Stimulated activated CD8-positive, alpha-beta memory T cell treated with anti-CD3 and anti-CD28 coated beads, Interleukin-12 subunit alpha, Interleukin-12 subunit beta, amount 100 ng/mL, for 1 hour (primary cell): ENCODE data around the gene JAG1.

ENCODE experiments used
- DNase-seq: peaks from one replicate; pipeline ENCODE4 v3.0.0-alpha.2; 2020; ENCODE audit warnings: low read depth

JAG1 gene

DNA sequence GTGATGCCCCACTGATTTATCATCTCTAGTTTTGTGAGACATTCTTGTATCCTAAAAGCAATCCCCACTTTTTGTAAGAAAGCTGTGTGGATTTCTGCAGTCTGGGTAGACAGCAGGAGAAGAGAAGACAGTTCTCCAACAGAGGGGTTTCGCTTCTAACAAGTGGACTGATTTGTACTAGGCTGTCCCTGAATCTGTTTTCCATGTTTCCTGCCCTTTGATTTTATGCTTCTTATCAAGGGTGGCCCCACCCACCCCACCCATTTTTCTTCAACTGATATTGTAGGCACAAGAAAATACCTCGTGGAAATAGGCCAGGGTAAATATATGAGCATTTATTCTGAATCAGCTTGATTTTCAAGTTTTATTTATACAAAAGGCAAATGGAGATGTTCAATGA is 25.7 kb upstream of the JAG1 start:
- DNase-seq: no peak

DNA sequence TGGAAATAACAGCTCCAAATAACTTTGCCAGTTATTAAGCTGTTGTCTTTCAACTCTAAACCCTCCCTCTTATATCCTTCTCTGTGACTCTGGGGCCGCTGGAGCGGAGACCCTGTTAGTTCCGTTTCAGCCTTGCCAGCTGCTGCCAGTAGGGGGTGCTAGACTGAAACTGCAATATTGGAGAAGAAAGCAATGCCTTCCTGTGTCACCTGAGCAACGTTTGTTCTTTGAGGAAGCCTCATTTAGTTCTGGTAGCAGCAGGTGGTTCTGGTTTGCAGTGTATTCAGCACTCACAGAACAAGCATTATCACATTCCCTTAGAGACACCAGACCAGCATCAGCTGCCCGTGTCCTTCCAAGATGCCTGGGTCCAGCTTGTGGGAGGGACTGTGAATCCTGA is 22.9 kb upstream of the JAG1 start:
- DNase-seq: no peak

DNA sequence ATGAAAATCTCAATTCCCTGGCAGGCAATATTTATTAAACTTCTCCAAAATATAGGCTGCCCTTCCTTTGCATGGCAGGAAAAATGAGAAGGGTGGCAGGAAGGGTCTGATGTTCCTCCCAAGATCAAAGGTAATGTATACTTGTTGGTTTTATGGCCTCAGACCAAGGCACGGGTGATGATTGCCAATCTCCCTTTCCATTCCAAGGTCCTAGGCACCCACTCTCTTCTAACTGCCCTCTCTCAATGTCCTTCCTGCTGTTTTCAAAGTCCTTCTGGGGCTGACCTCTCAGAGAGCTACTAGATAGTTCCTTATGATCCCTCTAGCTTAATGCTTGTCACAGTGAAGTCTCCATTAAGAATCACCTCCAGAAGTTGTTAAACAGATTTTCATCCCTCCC is 15.6 kb upstream of the JAG1 start:
- DNase-seq: no peak

DNA sequence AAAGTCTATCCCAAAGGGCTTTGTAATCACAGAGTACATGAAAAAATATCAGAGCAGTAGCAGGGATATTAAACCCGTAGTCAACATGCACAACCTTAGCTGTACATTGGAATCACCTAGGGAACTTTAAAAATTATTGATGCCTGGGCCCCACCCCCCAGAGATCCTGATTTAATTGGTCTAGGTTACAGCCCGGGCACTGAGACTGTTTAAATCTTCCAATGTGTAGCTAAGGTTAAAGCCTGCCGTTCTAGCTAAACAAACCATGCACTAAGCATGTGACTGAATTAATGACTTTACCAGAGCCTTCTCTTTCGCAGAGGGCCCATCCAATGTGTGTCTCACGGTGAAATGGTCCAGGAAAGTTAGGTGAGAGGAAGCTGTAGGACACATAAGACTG is 14.1 kb upstream of the JAG1 start:
- DNase-seq: no peak

DNA sequence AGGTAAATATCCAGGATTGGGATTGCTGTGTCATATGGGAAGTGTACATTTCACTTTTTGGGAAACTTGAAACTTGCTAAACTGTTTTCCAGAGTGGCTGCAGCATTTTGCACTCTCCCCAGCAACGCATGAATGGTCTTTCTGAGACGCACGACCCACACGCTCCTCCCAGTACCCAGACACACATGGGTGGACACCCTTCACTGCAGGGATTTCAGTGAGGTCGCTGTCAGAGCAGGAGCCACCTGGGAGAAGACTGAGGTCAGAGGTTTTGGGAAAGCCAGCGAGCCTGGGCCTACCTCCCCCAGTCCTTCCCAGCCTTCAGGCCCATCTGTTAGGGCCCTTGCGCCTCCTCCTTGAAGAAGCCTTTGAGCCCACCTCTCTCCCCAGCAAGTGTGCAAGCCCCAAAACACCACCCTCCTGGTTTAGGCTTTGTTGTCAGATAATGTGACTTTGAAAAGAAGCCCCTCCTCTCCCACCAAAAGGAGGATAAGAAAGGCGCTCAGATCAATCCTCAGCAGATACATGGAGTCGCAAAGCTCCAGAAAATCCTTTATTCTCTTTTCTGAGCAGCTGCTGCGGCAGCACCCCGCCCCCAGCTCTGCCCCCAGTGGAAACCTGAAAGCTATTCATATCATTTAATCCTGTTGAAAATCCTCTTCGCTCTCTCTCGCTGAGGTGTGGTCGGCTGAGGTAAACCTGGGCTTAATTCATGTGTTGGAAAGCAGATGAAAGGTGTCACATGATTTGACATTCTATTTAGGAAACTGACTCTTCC is 12.7 kb upstream of the JAG1 start:
- no peak for DNase-seq

DNA sequence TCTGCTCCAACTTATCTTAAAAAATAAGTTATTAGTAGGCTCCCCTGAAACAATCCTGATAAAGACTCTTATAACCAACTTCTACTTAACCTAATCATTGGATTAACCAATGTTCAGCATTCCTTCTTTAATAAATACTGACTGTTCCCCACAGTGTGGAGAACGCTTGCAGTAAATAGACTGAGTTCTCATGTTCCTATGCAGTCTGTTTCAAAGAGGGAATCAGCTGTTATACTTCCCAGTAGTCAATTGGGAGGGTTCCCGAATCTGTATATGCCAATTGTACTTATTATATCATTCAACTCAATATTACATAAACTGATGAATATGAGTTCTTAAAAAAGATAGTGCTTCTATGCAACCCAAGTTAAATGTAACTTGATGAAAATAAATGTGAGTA is 9.7 kb upstream of the JAG1 start:
- no peak for DNase-seq

DNA sequence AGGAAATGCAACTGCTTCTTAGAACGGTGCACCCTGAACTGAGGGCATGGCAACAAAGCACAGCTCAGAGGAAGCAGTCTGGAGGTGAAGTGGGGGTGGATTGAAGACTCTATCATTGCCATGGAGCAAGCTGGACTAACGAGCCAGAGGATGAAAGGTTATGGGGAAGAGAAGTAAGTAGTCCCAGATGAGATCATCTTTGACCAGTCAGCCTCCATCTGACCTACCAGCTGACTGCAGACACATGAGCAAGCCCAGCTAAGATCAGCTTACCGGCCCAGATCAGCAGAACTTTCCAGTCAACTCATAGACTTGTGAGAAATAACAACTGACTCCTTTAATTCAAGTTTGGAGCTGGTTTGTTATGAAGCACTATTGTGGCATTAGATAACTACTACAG is 9.1 kb upstream of the JAG1 start:
- DNase-seq: no peak

DNA sequence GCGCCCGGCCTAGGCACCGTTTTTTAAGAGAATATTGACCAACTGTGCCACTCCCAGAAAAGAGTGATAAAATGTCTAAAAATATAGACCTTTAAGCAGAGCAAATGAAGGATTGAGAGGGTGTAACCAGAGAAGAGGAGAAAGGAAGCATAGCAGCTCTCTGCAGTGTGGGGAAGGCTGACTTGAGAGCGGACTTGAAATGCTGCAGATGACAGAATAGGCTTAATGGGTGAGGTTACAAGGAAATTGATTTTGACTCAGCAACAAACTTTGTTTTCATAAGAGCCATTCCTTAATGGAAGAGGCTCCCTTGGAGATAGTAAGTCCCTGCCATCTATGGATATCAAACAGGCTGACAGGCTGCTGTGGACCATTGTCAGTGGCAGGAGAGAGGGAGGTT is 7.7 kb upstream of the JAG1 start:
- no peak for DNase-seq

DNA sequence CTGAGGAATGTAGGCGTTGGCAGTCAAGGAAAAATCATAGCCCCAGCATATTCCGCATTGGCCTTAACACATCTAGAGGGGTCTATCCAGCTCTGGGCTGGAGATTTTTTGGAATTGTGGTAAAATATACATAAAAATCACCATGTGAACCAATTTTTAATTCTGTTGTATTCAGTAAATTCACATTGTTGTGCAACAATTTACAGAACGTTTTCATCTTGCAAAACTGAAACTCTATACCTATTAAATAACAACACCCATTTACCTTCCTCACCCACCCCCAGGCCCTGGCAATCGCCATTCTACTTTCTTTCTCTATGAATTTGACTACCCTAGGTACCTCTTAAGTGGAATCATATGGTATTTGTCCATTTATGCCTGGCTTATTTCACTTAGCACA is 6.8 kb upstream of the JAG1 start:
- DNase-seq: no peak

DNA sequence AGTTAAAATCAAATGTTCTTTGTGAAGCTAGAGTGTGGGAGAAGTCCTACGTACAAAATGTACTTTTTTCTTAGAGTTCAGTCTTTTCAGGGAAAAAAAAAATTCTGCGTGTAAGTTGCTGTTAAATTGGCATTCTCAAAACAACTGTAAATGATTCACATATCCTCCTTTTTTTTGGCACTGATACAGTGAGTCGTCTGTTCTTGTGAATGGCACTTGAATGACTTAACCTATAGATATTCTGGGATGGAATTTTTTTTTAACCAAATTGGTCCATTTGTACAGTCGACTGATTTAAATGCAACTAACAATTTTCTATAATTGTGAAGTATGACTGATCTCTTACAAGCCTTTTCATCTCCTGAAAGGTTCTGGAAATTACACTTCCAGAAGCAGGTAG is 5.5 kb upstream of the JAG1 start:
- no peak for DNase-seq

DNA sequence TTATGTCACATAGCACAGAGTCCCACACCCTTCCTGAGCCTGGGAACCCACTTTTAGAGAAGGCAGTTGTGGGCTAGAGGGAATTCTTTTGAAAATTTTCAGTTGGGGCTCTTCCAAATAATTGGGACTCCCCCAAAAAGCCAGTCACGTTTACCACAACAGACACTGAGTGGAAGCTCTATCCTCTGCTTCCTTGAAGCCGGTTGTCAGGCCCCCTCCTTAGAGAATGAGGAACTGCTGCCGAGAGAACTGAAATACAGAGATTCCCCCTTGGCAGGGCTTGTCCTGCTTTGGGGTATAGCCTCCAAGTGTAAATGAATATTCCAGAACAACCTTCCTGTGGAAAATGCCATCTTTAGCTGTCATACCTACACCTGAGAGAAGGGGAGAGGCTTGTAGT is 2.7 kb upstream of the JAG1 start:
- no peak for DNase-seq

DNA sequence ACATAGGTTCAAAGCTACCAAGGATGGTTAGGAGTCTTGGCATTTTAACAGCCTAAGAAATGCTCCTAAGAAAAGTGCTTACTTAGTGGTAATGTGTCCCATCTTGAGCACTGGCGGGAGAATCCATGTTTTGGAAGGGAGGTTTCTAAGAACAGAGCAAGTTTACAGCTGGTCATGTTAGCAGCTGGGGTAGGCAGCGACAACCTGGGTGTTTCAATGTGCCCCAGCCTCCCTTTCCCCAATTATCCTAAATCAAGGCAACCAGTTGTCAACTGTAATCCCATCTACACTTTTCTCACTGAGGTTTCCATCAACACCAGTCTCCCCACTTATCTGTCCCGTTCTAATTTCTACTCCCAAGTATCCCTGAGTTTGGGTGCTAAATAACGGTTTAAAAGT is 1.6 kb upstream of the JAG1 start:
- no peak for DNase-seq

DNA sequence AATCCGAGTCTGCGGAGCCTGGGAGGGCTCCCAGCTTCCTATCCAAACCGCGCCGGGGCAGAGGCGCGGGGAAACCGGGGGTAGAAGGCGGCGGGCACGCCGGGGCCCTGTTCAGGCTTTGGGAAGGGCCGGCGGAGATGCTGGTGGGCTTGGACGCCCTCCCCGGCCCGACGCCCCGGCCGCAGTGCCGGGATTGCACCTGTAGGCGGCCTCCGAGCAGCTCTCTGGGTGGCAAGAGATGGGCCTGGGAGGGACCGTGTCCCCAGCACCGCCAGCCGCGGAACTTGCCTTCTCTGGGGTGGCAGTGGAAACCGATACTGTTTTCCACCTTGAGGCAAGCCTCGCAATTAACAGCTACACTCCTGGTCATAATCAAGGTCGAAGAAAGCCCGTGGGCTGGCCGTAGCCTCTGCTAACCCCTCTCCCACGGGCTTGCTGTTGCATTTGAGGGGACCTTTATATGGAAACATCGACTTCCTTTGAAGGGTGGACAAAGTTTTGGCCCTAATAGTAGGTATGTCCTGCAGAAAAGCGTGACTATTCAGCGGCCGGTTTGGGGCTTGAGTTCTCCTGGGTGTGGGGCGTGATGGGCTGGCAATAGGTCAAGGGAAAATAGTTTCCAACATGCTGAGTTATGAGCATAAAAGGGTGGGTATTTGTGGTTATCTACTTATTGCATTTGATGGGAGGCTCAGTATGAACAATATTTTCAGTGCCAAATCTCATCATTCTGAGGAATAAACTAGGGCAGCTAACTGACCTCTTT is 1.1 kb upstream of the JAG1 start:
- no peak for DNase-seq

DNA sequence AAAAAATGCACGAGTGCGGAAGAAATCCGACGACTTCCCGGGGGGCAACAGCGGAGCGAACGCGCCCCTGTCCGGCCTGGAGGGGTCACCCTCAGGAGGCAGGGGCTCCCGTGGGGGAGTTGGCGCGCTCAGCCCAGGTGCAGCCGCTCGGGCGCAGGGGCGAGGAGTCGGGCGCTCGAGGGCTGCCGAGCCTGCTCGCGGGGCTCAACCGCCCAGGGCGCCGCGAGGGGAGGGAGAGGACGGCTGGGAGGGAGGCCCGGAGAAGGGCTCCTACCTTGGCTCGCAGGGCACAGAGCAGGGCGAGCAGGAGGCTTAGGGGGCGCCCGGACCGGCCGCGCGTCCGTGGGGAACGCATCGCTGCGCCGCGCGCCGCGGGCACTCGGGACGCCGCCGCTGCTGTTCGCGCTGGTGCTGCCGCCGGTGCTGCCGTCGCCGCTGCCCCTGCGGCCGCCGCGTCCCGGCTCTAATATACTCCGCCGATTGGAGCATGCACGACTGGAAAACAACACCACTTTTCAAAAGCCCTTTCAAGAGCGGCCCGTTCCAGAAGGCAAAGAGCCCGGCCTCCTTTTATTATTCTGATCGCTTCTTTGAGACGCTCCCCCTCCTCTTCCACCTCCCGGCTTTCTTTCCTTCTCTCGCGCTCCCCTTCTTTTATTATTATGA is 490 bp downstream of the JAG1 start:
- no peak for DNase-seq

DNA sequence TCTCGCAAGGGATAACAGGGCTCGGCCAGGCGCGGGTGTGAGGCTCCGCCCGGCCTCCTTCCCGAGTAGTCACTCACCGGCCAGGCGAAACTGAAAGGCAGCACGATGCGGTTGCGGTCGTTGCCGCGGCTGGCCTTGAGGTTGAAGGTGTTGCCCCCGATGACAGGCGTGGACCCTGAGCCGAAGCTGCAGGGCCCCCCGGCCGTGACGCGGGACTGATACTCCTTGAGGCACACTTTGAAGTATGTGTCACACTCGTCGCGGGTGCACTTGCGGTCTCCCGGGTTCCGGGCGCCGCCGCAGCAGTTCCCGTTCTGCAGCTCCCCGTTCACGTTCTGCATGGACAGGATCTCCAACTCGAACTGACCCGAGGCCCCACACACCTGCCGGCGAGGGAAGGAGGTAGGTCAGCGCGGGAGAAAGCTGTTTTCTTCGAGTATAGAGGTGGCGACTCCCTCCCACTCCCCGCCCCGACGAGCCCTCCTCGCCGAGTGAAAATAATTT is 1.1 kb downstream of the JAG1 start:
- DNase-seq: no peak

DNA sequence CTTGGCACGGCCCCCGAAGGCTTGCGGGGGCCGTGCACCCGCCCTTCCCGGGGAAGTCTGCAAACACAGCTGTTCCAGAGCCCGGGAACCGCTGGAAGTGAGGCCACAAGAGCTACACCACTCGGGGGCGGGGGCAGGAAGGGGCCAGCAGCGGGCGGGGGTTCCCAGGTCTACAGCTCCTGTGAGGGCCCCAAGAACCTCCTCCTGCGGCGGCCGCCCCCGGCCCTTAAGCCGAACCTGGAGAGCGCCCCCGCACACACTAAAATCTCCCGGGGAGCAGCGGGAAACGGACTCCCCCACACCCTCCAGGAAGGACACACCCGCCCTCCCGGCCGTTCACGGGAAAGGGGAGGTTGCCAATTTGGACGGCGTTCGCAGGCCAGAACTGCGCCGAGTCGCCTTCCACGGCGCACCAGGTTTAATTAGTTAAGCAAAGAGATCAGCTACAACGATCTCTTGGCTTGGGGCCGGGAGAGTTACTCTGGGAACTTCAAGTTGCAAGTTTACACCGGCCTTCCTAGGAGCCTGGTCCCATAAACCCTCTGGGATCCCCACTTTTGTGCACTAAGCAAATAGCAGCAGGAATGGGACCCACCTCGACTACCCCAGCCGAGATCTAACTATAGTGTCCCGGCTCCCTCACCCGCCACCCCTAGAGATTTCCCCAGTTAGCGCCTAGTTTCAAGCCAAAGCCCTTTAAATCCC is 1.7 kb downstream of the JAG1 start:
- no peak for DNase-seq

DNA sequence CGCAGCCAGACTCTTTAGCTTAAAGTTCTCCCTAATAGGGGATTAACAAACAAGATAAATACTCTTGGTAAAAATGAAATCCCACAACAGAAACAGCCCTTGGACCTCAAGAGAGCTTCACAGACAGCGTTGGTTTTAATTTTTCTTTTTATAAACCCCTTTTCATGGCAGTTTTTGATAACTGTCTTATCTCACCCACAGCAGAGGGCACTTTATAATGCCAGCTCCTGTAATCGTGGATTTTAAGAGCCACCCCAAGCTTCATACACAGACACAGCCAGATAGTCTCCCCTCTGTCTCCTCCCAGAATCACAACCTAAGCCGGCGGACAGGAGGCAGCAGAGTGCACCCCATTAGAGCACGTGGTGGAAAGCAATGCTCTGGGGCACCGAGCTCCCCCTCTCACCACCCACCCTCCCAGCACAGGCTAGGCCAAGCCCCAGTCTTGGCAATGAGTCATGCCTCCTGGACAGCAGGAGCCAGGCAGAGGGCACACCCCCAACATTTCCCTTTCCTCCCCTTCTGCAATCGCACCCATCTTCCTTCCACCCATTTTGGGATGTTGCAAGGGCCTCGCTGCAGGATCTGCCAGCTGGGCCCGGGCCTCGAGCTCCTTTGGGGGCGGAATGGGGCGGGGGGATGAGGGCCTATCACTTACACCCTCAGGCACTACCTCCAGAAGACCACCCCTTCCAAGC is 2.4 kb downstream of the JAG1 start:
- no peak for DNase-seq

DNA sequence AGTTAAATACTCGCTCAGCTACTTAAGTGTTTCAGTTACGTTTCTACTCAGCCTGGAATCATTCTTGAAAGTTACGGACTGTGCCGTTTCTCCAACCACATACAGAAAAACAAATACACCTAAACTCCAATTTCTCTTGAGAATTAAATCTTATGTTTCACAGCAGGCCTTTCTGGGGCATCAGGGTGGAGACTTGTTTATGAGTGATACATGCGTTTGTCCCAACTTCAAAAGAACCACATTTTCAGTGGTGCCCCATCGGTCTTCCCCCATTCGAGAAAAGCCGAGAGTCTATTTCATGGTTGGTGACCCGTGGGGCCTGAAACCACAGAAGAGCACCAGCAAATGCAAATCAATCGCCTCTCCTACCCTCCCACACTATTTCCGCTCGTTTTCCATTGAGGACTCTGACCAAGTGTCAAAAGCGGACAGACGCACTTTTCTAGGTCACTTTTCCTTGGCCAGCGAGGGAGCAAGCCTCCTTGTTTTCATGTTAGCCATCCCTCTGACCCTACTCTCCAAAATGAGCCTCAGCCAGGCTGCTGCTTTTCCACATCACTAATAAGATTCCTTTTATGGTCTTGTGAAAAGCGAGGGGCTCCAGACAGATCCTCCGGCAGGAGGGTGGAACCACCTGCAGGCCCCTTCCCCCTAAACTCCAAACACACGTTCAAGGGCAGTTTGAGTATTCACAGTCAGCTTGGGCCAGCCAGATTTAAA is 3.1 kb downstream of the JAG1 start:
- DNase-seq: no peak

DNA sequence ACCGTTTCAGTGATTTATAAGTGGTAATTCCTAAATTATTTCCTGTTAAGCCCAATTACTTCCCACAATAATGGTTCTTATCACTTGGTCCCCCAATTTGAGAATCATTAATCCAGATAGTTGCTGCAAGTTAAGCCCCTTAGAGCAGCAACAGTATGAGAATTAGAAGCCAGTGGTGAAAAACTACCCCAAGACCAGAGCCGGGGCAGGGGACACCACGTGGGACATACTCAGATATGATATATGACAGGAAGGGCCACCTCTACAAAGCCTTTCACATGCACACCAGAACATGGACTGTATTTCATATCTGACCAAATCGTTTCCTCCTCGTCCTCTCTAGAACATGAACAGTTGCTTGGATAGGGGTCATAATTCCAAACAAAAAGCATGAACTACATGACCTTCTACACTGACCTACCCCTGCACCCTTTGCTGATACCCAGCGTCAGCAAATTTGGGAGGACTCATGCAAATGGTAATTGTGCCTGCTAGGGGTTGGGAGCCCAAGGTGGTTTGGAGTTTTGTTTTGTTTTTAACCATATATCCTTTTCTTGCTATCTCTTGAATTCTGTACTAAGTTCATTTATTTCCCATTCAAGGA is 3.9 kb downstream of the JAG1 start:
- no peak for DNase-seq

DNA sequence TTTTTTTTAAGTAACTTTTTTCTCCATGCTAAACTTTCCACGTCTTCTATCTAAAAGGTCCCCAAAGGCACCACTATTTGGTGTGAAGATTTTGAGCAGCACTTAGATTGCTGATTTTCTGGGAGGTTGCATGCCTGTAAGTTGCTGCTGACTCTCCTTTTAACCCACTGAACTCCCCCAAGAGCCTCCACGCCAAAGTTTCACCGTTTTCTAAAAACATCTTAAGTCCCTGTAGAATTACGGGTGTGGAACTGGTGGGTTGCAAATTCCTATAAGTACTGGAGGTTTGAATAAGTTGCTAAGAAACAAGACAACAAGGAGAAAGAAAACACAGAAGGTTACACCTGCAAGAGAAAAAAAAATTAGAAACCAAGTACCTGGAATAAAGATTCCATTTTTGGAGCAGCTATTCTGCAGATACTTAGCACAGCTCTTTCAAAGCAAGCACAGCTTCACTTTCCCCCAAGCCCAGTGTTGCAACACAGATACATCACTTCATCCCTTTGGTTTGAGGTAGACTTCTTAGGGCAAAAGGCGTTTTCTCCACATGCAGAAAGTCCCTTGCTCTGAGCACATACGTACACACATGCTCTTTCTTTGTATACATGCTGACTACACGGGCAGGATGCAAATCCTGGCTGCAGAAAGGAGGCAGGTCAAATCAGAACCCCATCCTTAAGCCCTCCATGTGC is 5.0 kb downstream of the JAG1 start:
- DNase-seq: no peak
